GM12878 (cell line): Measurements from ENCODE around the gene ROBO1. TPM values are rescaled to one million over a fixed set of nuclear protein-coding genes. Genes with fewer than 3 reads are reported as not detected.

Experiments used
- ATAC-seq: fragments of 200-7000 bp; cut with Tn5 transposase; 3 replicates; pipeline ENCODE4 v1.9.1; 2020; ENCODE audit warnings: mild to moderate bottlenecking, moderate library complexity
- BruUV-seq: library from RNA; stranded (reverse); fragments of 400-500 nt; replicated peaks from 2 replicates; lab custom pipeline; 2021; lab: Mats Ljungman, UMichigan
- CTCF ChIA-PET: fragments of 300-600 bp; sonication (Branson Sonifier 250); formaldehyde crosslinking; extraction: SDS; loops from one replicate; lab custom pipeline; 2021; ENCODE audit warnings: inconsistent platforms; lab: Yijun Ruan, JAX
- POLR2A ChIA-PET: fragments of 350-600 bp; formaldehyde crosslinking; extraction: SDS; loops from one replicate; lab custom pipeline; 2021; ENCODE audit warnings: inconsistent platforms; lab: Charles Lee
- RAD21 ChIA-PET: fragments of 300-600 bp; sonication (Branson Sonifier 250); formaldehyde crosslinking; loops from one replicate; lab custom pipeline; 2023; ENCODE audit warnings: antibody characterized with exemption; ENCODE audit not compliant: unreplicated experiment; lab: Charles Lee
- SMC1A ChIA-PET: fragments of 300-600 bp; sonication (Branson Sonifier 250); formaldehyde crosslinking; loops from one replicate; lab custom pipeline; 2023; ENCODE audit not compliant: unreplicated experiment, uncharacterized antibody; lab: Charles Lee
- DNase-seq: peaks from one replicate; pipeline ENCODE4 v3.0.0-alpha.2; 2011; ENCODE audit warnings: low read depth, low spot score
- FAIRE-seq: peaks from 3 replicates; lab custom pipeline; 2011; peaks lifted over from hg19 to GRCh38; lab: Jason Lieb, UNC
- H2AFZ ChIP-seq: 2 replicates; pipeline ENCODE4 v1.6.0; 2011; ENCODE audit warnings: low read depth, low read length, control low read depth; ENCODE audit not compliant: control insufficient read depth
- H3K27ac ChIP-seq: 2 replicates; pipeline ENCODE4 v1.5.1; 2011; ENCODE audit warnings: control low read depth; ENCODE audit not compliant: control insufficient read depth, insufficient read depth
- H3K27me3 ChIP-seq, 2 experiments: replicated peaks in 1 of 2; 2 replicates each; pipeline versions ENCODE4 v1.6.0 to v1.6.1; 2011; ENCODE audit warnings: low read length in 1 of 2; ENCODE audit not compliant: control insufficient read depth in 2 of 2, insufficient read depth in 2 of 2
- H3K36me3 ChIP-seq, 2 experiments: 2 replicates each; pipeline ENCODE4 v1.5.1; 2011; ENCODE audit warnings: low read length in 1 of 2; ENCODE audit not compliant: control insufficient read depth in 2 of 2, insufficient read depth in 2 of 2
- H3K4me1 ChIP-seq: 2 replicates; pipeline ENCODE4 v1.6.1; 2011; ENCODE audit warnings: mild to moderate bottlenecking, low read length, moderate library complexity, mixed read lengths; ENCODE audit not compliant: control insufficient read depth, insufficient read depth
- H3K4me2 ChIP-seq: 2 replicates; pipeline ENCODE4 v1.6.0; 2011; ENCODE audit warnings: control low read depth; ENCODE audit not compliant: control insufficient read depth, insufficient read depth
- H3K4me3 ChIP-seq: fragments of 200-600 bp; sonication (generic); 2 replicates; pipeline ENCODE4 v1.5.1; 2016
- H3K79me2 ChIP-seq: 2 replicates; pipeline ENCODE4 v1.6.0; 2011; ENCODE audit warnings: low read length; ENCODE audit not compliant: control insufficient read depth, insufficient read depth
- H3K9ac ChIP-seq: 2 replicates; pipeline ENCODE4 v1.8.0; 2011; ENCODE audit warnings: low read length, control low read depth, mixed read lengths; ENCODE audit not compliant: control insufficient read depth, insufficient read depth
- H3K9me3 ChIP-seq: replicated peaks from 3 replicates; pipeline ENCODE4 v1.5.1; 2011; ENCODE audit warnings: mild to moderate bottlenecking, low read length; ENCODE audit not compliant: control insufficient read depth, insufficient read depth
- H4K20me1 ChIP-seq: 2 replicates; pipeline ENCODE4 v1.6.0; 2011; ENCODE audit not compliant: control insufficient read depth, insufficient read depth
- ATF3 ChIP-seq: IDR thresholded peaks from 2 replicates; pipeline ENCODE4 v1.6.1; 2011; ENCODE audit warnings: low read depth, mild to moderate bottlenecking, low read length, moderate library complexity, borderline replicate concordance; ENCODE audit errors: extremely low read depth
- BACH1 ChIP-seq: fragments of 450-650 bp; IDR thresholded peaks from 2 replicates; pipeline ENCODE4 v1.6.1; 2017; ENCODE audit warnings: mild to moderate bottlenecking, borderline replicate concordance
- CBFB ChIP-seq: IDR thresholded peaks from 2 replicates; pipeline ENCODE4 v1.6.1; 2016; ENCODE audit warnings: antibody characterized with exemption, low read depth
- CREB1 ChIP-seq: IDR thresholded peaks from 2 replicates; pipeline ENCODE4 v1.6.1; 2012; ENCODE audit warnings: low read depth, mild to moderate bottlenecking, inconsistent platforms
- E4F1 ChIP-seq: fragments of 450-650 bp; IDR thresholded peaks from 2 replicates; pipeline ENCODE4 v1.6.1; 2018; ENCODE audit warnings: borderline replicate concordance, mild to moderate bottlenecking; ENCODE audit not compliant: partially characterized antibody
- ESRRA ChIP-seq: IDR thresholded peaks from 2 replicates; pipeline ENCODE4 v1.6.1; 2012; ENCODE audit warnings: mild to moderate bottlenecking, low read length, improper control_type of control experiment
- FOXK2 ChIP-seq: fragments of 450-650 bp; IDR thresholded peaks from 2 replicates; pipeline ENCODE4 v1.6.1; 2017; ENCODE audit warnings: mild to moderate bottlenecking, moderate library complexity
- NR2F1 ChIP-seq: fragments of 450-650 bp; conservative IDR thresholded peaks from 2 replicates; pipeline ENCODE4 v1.6.1; 2017; ENCODE audit warnings: mild to moderate bottlenecking
- PBX3 ChIP-seq: IDR thresholded peaks from 2 replicates; pipeline ENCODE4 v1.6.1; 2011; ENCODE audit warnings: mild to moderate bottlenecking, low read depth, low read length, moderate library complexity; ENCODE audit not compliant: insufficient replicate concordance
- SMC3 ChIP-seq: IDR thresholded peaks from 2 replicates; pipeline ENCODE4 v1.6.1; 2011; ENCODE audit warnings: low read length, improper control_type of control experiment, borderline replicate concordance
- SREBF2 ChIP-seq: IDR thresholded peaks from 2 replicates; pipeline ENCODE4 v1.6.1; 2012; ENCODE audit warnings: mild to moderate bottlenecking, low read length
- SUPT20H ChIP-seq: IDR thresholded peaks from 2 replicates; pipeline ENCODE4 v1.6.1; 2011; ENCODE audit warnings: low read depth, mild to moderate bottlenecking, low read length, moderate library complexity, borderline replicate concordance; ENCODE audit not compliant: control insufficient read depth
- TCF3 ChIP-seq: IDR thresholded peaks from 2 replicates; pipeline ENCODE4 v1.6.1; 2012; ENCODE audit warnings: low read depth, mild to moderate bottlenecking, low read length, borderline replicate concordance; ENCODE audit not compliant: insufficient read depth
- WGBS: methylation state at CpG from one replicate; pipeline ENCODE4 v1.1.6; 2016; ENCODE audit warnings: low lambda C conversion rate; ENCODE audit not compliant: insufficient replicate concordance, insufficient coverage; ENCODE audit errors: missing lambda C conversion rate; 5-methylcytosine and 5-hydroxymethylcytosine counted together
- in situ Hi-C: fragments of 300-500 bp; cut with MboI; formaldehyde crosslinking; loops from 9 replicates; pipeline ENCODE4 v1.14.3; 2018; ENCODE audit warnings: mixed read lengths
- intact Hi-C: fragments of 100-400 bp; cut with micrococcal nuclease; formaldehyde crosslinking; loops from one replicate; pipeline ENCODE4 v1.14.2; 2022; ENCODE audit not compliant: unreplicated experiment
- polyA plus RNA-seq, 11 experiments: library from polyadenylated mRNA; depleted of rRNA in 4 of 11; unstranded in 6 of 11; stranded (reverse) in 5 of 11; fragments of >200 nt; fragmentation: Nextera tagmentation in 4 of 11; fragmentation: Illumina TruSeq in 1 of 11; extraction: Ambion mirVana in 4 of 11; extraction: Trizol in 1 of 11; gene quantifications; 1 replicate in 1 of 11; 2 replicates in 10 of 11; pipeline versions ENCODE4 v1.2.1 to v1.2.3, GENCODE V29; 2011 to 2016; ENCODE audit warnings: inconsistent platforms in 2 of 11, missing spikeins in 2 of 11, low read depth in 1 of 11
- total RNA-seq, 4 experiments: library from RNA; depleted of rRNA in 3 of 4; stranded (reverse); fragments of >200 nt in 3 of 4; fragmentation: Illumina TruSeq in 1 of 4; extraction: Trizol in 1 of 4; gene quantifications; 2 replicates each; pipeline versions ENCODE4 v1.2.1 to v1.2.3, GENCODE V29; 2013 to 2021

ROBO1 gene
- total and polyA plus RNA-seq, 10 of the 15 experiments (the other 5 are each of a cell fraction or from before 2014, with no cell fraction given), result 0.29 to 46.5 (median 1.2) TPM

GRCh38 chr3:78846718-78847117 is 921.1 kb downstream of the ROBO1 start (continued):
- no peak for TF ChIP-seq ATF3

- H3K27me3 ChIP-seq, result no peaks in the 10 kb centered on the region
These were observed 922.2 kb downstream of the ROBO1 start for GRCh38 chr3:78845605-78846004.

More at GRCh38 chr3:78845605-78846004, 922.2 kb downstream of the ROBO1 start:
- intact Hi-C loops (no loop called here), in situ Hi-C loops (no loop called here)
- 24% methylated on average over 3 of the region's 3 CpGs for WGBS
- no peak overlapping the region for H3K4me2 ChIP-seq
- no peak for FAIRE-seq
- POLR2A ChIA-PET, result no interaction called here
- BruUV-seq, result no TSS peak
- SMC1A ChIA-PET, result interaction anchor here (1.0 to 1.2 kb wide), 2 partner anchors 10 to 16 kb away, joined by 3 to 4 read pairs; no protein-coding TSS in a partner anchor
- CTCF ChIA-PET, result no interaction called here
- no peaks in the 10 kb centered on the region for H3K4me1 ChIP-seq
- ATAC-seq, result no peak
- no peaks in the 10 kb centered on the region for H3K36me3 ChIP-seq
- H3K9me3 ChIP-seq, result no peaks in the 10 kb centered on the region; the same call in 2 of the 3 replicates
- H3K27ac ChIP-seq, result no peak overlapping the region
- no peaks in the 10 kb centered on the region for H4K20me1 ChIP-seq
- H2AFZ ChIP-seq, result no peak overlapping the region
- TF ChIP-seq CBFB (no peak), FOXK2 (no peak), ESRRA (no peak), SMC3 (no peak), NR2F1 (no peak), PBX3 (no peak), E4F1 (no peak), TCF3 (no peak), SREBF2 (no peak), SUPT20H (no peak), CREB1 (no peak), BACH1 (no peak)
- H3K9ac ChIP-seq, result no peak overlapping the region
- RAD21 ChIA-PET, result no interaction called here
- H3K4me3 ChIP-seq, result no peak overlapping the region
- DNase-seq, result no peak
- no peaks in the 10 kb centered on the region for H3K79me2 ChIP-seq
